NCI-H1694 treated with DMSO at 0.1 percent for 48 hours (cell line): Measurements from ENCODE around the gene OTOR.

Source experiments
- DNase-seq: peaks from one replicate; lab custom pipeline; 2025; lab: John Stamatoyannopoulos, UW

The OTOR gene

GRCh38 chr20:16749573-16749972 lies 1.4 kb downstream of the OTOR start:
- DNase-seq, result no peak

GRCh38 chr20:16752082-16752481 lies 3.9 kb downstream of the OTOR start:
- DNase-seq, result no peak

GRCh38 chr20:16752901-16753300 lies 4.7 kb downstream of the OTOR start:
- DNase-seq, result no peak

GRCh38 chr20:16758454-16759180 lies 10.5 kb downstream of the OTOR start:
- DNase-seq, result no peak

- no peak for DNase-seq
Observed at GRCh38 chr20:16759181-16759563, 11.0 kb downstream of the OTOR start.

- DNase-seq, result no peak
Observed at GRCh38 chr20:16760431-16761304, 12.5 kb downstream of the OTOR start.

- peak; percentile 73 for DNase-seq
Observed at GRCh38 chr20:16761305-16761829, 13.2 kb downstream of the OTOR start.

- no peak for DNase-seq
Observed at GRCh38 chr20:16764560-16764959, 16.4 kb downstream of the OTOR start.

- no peak for DNase-seq
Observed at GRCh38 chr20:16771213-16771612, 23.1 kb downstream of the OTOR start.

GRCh38 chr20:16775961-16776360 lies 27.8 kb downstream of the OTOR start:
- DNase-seq, result no peak

GRCh38 chr20:16777126-16777525 lies 29.0 kb downstream of the OTOR start:
- peak; percentile 68 for DNase-seq

GRCh38 chr20:16778159-16778558 lies 30.0 kb downstream of the OTOR start:
- no peak for DNase-seq

- DNase-seq, result no peak
Observed at GRCh38 chr20:16781496-16781895, 33.3 kb downstream of the OTOR start.

- DNase-seq, result no peak
Observed at GRCh38 chr20:16785226-16785625, 37.1 kb downstream of the OTOR start.
